Measurements from ENCODE around the gene NRF1.

- TF ChIP-seq CTCF (IDR thresholded peaks at IDR 0.05) (no peak), POLR2A (IDR thresholded peaks at IDR 0.05) (no peak)
These were observed 178.1 kb downstream of the NRF1 start for GRCh38 chr7:129789652-129790051.

All from adrenal gland (tissue), 5 donors.